ENCODE data around the gene MPO. TPM values are rescaled to one million over a fixed set of nuclear protein-coding genes. Genes with fewer than 3 reads are reported as not detected.

Gene MPO
- polyA plus RNA-seq, 1 experiment, result not detected

- Histone ChIP-seq H3K27ac (ENCODE audit: low read depth, low read length) (no peak overlapping the region), H3K27me3 (ENCODE audit: control insufficient read depth, insufficient read depth, low read length) (peaks cover 4% of the 10 kb centered on the region), H3K4me3 (ENCODE audit: low read depth, low read length) (no peak overlapping the region), H3K9me3 (ENCODE audit: control insufficient read depth, insufficient read depth, low read length) (no peaks in the 10 kb centered on the region)
- TF ChIP-seq, protein P1, sequence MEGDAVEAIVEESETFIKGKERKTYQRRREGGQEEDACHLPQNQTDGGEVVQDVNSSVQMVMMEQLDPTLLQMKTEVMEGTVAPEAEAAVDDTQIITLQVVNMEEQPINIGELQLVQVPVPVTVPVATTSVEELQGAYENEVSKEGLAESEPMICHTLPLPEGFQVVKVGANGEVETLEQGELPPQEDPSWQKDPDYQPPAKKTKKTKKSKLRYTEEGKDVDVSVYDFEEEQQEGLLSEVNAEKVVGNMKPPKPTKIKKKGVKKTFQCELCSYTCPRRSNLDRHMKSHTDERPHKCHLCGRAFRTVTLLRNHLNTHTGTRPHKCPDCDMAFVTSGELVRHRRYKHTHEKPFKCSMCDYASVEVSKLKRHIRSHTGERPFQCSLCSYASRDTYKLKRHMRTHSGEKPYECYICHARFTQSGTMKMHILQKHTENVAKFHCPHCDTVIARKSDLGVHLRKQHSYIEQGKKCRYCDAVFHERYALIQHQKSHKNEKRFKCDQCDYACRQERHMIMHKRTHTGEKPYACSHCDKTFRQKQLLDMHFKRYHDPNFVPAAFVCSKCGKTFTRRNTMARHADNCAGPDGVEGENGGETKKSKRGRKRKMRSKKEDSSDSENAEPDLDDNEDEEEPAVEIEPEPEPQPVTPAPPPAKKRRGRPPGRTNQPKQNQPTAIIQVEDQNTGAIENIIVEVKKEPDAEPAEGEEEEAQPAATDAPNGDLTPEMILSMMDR (IDR thresholded peaks at IDR 0.05; ENCODE audit: low read depth, low read length), result no peak
- DNase-seq (ENCODE audit: low read depth, low spot score), result no peak
- CTCF ChIA-PET, result interaction anchor here (1.0 kb wide), 1 partner anchor 17 kb away, joined by 3 read pairs; no protein-coding TSS in a partner anchor
- POLR2A ChIA-PET, result no interaction called here
Measured at GRCh38 chr17:58300336-58300735, 19.6 kb upstream of the MPO start.

GRCh38 chr17:58294034-58294433 is 13.3 kb upstream of the MPO start:
- Histone ChIP-seq H3K27me3 (ENCODE audit: control insufficient read depth, insufficient read depth, low read length) (peaks cover 15% of the 10 kb centered on the region), H3K4me3 (ENCODE audit: low read depth, low read length) (no peak overlapping the region), H3K9me3 (ENCODE audit: control insufficient read depth, insufficient read depth, low read length) (no peaks in the 10 kb centered on the region), H3K27ac (ENCODE audit: low read depth, low read length) (no peak overlapping the region)
- ChIA-PET POLR2A (no interaction called here), CTCF (interaction anchor here (0.6 kb wide), 1 partner anchor 12 kb away, joined by 7 read pairs; no protein-coding TSS in a partner anchor)
- no peak for DNase-seq (ENCODE audit: low read depth, low spot score)
- TF ChIP-seq, protein P1 (IDR thresholded peaks at IDR 0.05; ENCODE audit: low read depth, low read length), result no peak

DNA sequence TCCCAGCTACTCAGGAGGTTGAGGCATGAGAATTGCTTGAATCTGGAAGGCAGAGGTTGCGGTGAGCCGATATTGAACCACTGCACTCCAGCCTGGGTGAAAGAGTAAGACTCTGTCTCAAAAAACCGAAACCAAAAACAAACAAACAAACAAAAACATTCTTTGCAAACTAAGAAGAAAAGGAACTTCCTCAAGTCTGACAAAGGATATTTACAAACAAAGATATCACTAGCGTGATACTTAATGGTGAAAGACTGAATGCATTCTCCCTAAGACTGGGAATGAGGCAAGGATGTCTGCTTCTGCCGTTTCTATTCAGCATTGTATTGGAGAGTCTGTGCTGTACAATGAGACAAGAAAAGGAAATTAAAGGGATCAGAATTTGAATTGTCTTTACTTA is 10.5 kb upstream of the MPO start:
- TF ChIP-seq, protein P1 (IDR thresholded peaks at IDR 0.05; ENCODE audit: low read depth, low read length), result no peak
- Histone ChIP-seq H3K4me3 (ENCODE audit: low read depth, low read length) (no peak overlapping the region), H3K27ac (ENCODE audit: low read depth, low read length) (no peak overlapping the region), H3K27me3 (ENCODE audit: control insufficient read depth, insufficient read depth, low read length) (peaks cover 13% of the 10 kb centered on the region), H3K9me3 (ENCODE audit: control insufficient read depth, insufficient read depth, low read length) (no peaks in the 10 kb centered on the region)
- POLR2A ChIA-PET, result no interaction called here
- CTCF ChIA-PET, result interaction anchor here (1.9 kb wide), 1 partner anchor 26 kb away, joined by 7 read pairs; no protein-coding TSS in a partner anchor
- DNase-seq (ENCODE audit: low read depth, low spot score), result no peak

DNA sequence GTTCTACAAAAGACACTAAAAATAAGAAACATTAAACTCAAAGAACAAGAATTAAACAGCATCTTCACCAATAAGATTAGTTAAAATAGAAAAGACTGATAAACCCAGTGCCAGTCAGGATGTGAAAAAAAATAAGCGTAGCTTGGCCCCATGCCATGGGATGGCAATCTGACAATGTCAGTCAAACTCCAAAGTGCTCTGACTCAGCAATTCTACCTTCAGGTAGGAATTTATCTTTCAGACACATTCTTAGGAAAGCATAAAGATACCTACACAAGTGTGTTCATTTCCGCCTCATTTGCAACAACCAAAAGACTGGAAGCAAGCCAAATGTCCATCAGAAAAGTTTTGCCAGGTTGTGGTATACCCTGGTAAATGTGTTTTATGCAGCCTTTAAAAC is 9.1 kb upstream of the MPO start:
- DNase-seq (ENCODE audit: low read depth, low spot score), result no peak
- ChIA-PET POLR2A (no interaction called here), CTCF (no interaction called here)
- TF ChIP-seq, protein P1 (IDR thresholded peaks at IDR 0.05; ENCODE audit: low read depth, low read length), result no peak
- no peak overlapping the region for H3K4me3 ChIP-seq (ENCODE audit: low read depth, low read length)
- H3K27me3 ChIP-seq (ENCODE audit: control insufficient read depth, insufficient read depth, low read length), result peaks cover 13% of the 10 kb centered on the region
- no peaks in the 10 kb centered on the region for H3K9me3 ChIP-seq (ENCODE audit: control insufficient read depth, insufficient read depth, low read length)
- no peak overlapping the region for H3K27ac ChIP-seq (ENCODE audit: low read depth, low read length)

DNA sequence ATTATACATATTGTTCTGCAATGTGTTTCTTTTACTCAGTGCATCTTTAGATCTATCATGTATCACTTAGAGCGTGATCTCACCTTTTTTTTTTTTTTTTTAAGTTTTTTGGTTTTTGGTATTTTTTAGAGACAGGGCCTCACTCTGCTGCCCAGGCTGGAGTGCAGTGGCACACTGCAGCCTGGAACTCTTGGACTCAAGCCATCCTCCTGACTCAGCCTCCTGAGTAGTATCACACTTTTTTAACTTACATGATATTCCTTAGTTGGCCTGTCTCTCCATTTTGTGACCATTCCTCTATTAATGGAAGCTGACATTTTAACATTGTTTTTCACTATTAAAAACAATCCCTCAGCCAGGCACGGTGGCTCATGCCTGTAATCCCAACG is 4.7 kb upstream of the MPO start:
- no peak overlapping the region for H3K27ac ChIP-seq (ENCODE audit: low read depth, low read length)

More for the DNA sequence above, 4.7 kb upstream of the MPO start:
- Histone ChIP-seq H3K27me3 (ENCODE audit: control insufficient read depth, insufficient read depth, low read length) (peaks cover 9% of the 10 kb centered on the region), H3K9me3 (ENCODE audit: control insufficient read depth, insufficient read depth, low read length) (no peaks in the 10 kb centered on the region), H3K4me3 (ENCODE audit: low read depth, low read length) (no peak overlapping the region)
- DNase-seq (ENCODE audit: low read depth, low spot score), result no peak
- TF ChIP-seq, protein P1 (IDR thresholded peaks at IDR 0.05; ENCODE audit: low read depth, low read length), result no peak
- POLR2A ChIA-PET, result no interaction called here
- CTCF ChIA-PET, result interaction anchor here (1.5 kb wide), 1 partner anchor 18 kb away, joined by 3 read pairs; no protein-coding TSS in a partner anchor
